Natural killer cell (primary cell): ENCODE data around the gene EIF2AK2. TPM values are rescaled to one million over a fixed set of nuclear protein-coding genes. Genes with fewer than 3 reads are reported as not detected.

Source experiments
- ATAC-seq, 3 donors: fragments of 150-1000 bp in 2 of 3; fragments of 200-7000 bp in 1 of 3; cut with Tn5 transposase; 1 replicate in 1 of 3; 2 replicates in 2 of 3; pipeline ENCODE4 v1.10.0; 2021; ENCODE audit warnings: mild to moderate bottlenecking in 2 of 3, moderate library complexity in 2 of 3
- DNase-seq, 2 donors: peaks; one replicate each; pipeline versions ENCODE4 v3.0.0 to v3.0.0-alpha.2; 2013 to 2021; ENCODE audit warnings: mixed read lengths in 1 of 2
- H3K27ac ChIP-seq: one replicate; pipeline ENCODE4 v1.5.1; 2013; ENCODE audit warnings: mild to moderate bottlenecking, low read length
- H3K27me3 ChIP-seq: one replicate; pipeline ENCODE4 v1.6.1; 2013; ENCODE audit warnings: low read length; ENCODE audit not compliant: control insufficient read depth, insufficient read depth
- H3K36me3 ChIP-seq: one replicate; pipeline ENCODE4 v1.6.1; 2013; ENCODE audit warnings: low read length; ENCODE audit not compliant: control insufficient read depth, insufficient read depth
- H3K4me1 ChIP-seq: one replicate; pipeline ENCODE4 v1.6.1; 2013; ENCODE audit warnings: low read length; ENCODE audit not compliant: control insufficient read depth, insufficient read depth
- H3K4me3 ChIP-seq: one replicate; pipeline ENCODE4 v1.5.1; 2013; ENCODE audit warnings: low read length
- H3K9me3 ChIP-seq: one replicate; pipeline ENCODE4 v1.6.1; 2013; ENCODE audit warnings: low read length; ENCODE audit not compliant: control insufficient read depth, insufficient read depth
- H3K27ac Mint-ChIP-seq, 2 donors: one replicate each; pipeline ENCODE4 v1.8.0; 2022; ENCODE audit warnings: mild to moderate bottlenecking in 2 of 2, mixed read lengths in 2 of 2, moderate library complexity in 1 of 2
- H3K27me3 Mint-ChIP-seq, 2 donors: one replicate each; pipeline ENCODE4 v1.8.0; 2022; ENCODE audit warnings: low read depth in 2 of 2, mixed read lengths in 2 of 2
- H3K36me3 Mint-ChIP-seq: one replicate; pipeline ENCODE4 v1.8.0; 2022; ENCODE audit warnings: mixed read lengths
- H3K4me1 Mint-ChIP-seq, 2 donors: one replicate each; pipeline ENCODE4 v1.8.0; 2022; ENCODE audit warnings: mixed read lengths in 2 of 2
- H3K4me3 Mint-ChIP-seq: one replicate; pipeline ENCODE4 v1.8.0; 2022; ENCODE audit warnings: mild to moderate bottlenecking, moderate library complexity, mixed read lengths
- H3K9me3 Mint-ChIP-seq, 2 donors: one replicate each; pipeline ENCODE4 v1.8.0; 2022; ENCODE audit warnings: mixed read lengths in 2 of 2
- CTCF ChIP-seq: fragments of 200-600 bp; IDR thresholded peaks from one replicate; pipeline ENCODE4 v1.8.0; 2022; ENCODE audit warnings: antibody characterized with exemption
- WGBS: methylation state at CpG from one replicate; pipeline ENCODE4 v1.1.7; 2013; ENCODE audit warnings: missing lambda C conversion rate; ENCODE audit not compliant: insufficient coverage; 5-methylcytosine and 5-hydroxymethylcytosine counted together
- intact Hi-C: fragments of 100-400 bp; cut with micrococcal nuclease; formaldehyde crosslinking; loops from one replicate; pipeline ENCODE4 v1.14.2; 2022
- total RNA-seq, 4 donors: library from RNA; stranded (reverse); fragments of 120-200 nt in 1 of 4; gene quantifications; one replicate each; pipeline versions ENCODE4 v1.2.3 to v1.2.4, GENCODE V29; 2013 to 2022

The EIF2AK2 gene
- total RNA-seq, 3 donors from 2014 or later (not counting 1 experiment from before 2014, with no cell fraction given), result 29.9 to 47.3 (median 43.9) TPM

GRCh38 chr2:37125416-37125815 lies 31.4 kb downstream of the EIF2AK2 start:
- Histone ChIP-seq H3K9me3 (no peaks in the 10 kb centered on the region), H3K4me3 (no peak overlapping the region), H3K27ac (no peak overlapping the region), H3K36me3 (peaks cover 24% of the 10 kb centered on the region), H3K27me3 (no peaks in the 10 kb centered on the region), H3K4me1 (no peaks in the 10 kb centered on the region)
- H3K4me1 Mint-ChIP-seq, result peaks cover 7 to 8% of the 10 kb centered on the region in 2 donors
- peaks cover 2% of the 10 kb centered on the region for H3K36me3 Mint-ChIP-seq
- WGBS, result 100% methylated on average over 2 of the region's 2 CpGs
- DNase-seq (no peak), ATAC-seq (no peak)
- intact Hi-C loops, result no loop called here
- no peaks in the 10 kb centered on the region for H3K9me3 Mint-ChIP-seq
- H3K4me3 Mint-ChIP-seq, result no peak overlapping the region
- no peak for TF ChIP-seq CTCF
- no peak overlapping the region for H3K27ac Mint-ChIP-seq
- H3K27me3 Mint-ChIP-seq, result no peaks in the 10 kb centered on the region

- Mint-ChIP-seq H3K9me3 (no peaks in the 10 kb centered on the region), H3K4me1 (peaks cover 8 to 12% of the 10 kb centered on the region in 2 donors), H3K27ac (no peak overlapping the region), H3K4me3 (no peak overlapping the region), H3K36me3 (no peaks in the 10 kb centered on the region), H3K27me3 (no peaks in the 10 kb centered on the region)
- H3K27me3 ChIP-seq, result no peaks in the 10 kb centered on the region
- no peak for TF ChIP-seq CTCF
- no peaks in the 10 kb centered on the region for H3K4me1 ChIP-seq
- H3K4me3 ChIP-seq, result no peak overlapping the region
- intact Hi-C loops, result no loop called here
- H3K36me3 ChIP-seq, result peaks cover 27% of the 10 kb centered on the region
- no peaks in the 10 kb centered on the region for H3K9me3 ChIP-seq
- WGBS, result 97% methylated on average over 5 of the region's 5 CpGs
- DNase-seq (no peak), ATAC-seq (no peak)
- H3K27ac ChIP-seq, result no peak overlapping the region
Measured at GRCh38 chr2:37119157-37119556, 37.6 kb downstream of the EIF2AK2 start.

GRCh38 chr2:37117566-37117965 lies 39.2 kb downstream of the EIF2AK2 start:
- H3K36me3 Mint-ChIP-seq, result no peaks in the 10 kb centered on the region
- no peak for ATAC-seq
- H3K4me1 Mint-ChIP-seq, result peaks cover 8 to 12% of the 10 kb centered on the region in 2 donors
- Histone ChIP-seq H3K9me3 (no peaks in the 10 kb centered on the region), H3K27me3 (no peaks in the 10 kb centered on the region), H3K4me3 (no peak overlapping the region), H3K4me1 (no peaks in the 10 kb centered on the region), H3K27ac (no peak overlapping the region), H3K36me3 (peaks cover 34% of the 10 kb centered on the region)
- WGBS, result no CpG with 5 or more reads among the region's 1 CpG
- no peak for TF ChIP-seq CTCF
- no peak overlapping the region for H3K27ac Mint-ChIP-seq
- no peak overlapping the region for H3K4me3 Mint-ChIP-seq
- H3K27me3 Mint-ChIP-seq, result no peaks in the 10 kb centered on the region
- no peaks in the 10 kb centered on the region for H3K9me3 Mint-ChIP-seq
- DNase-seq, result no peak
- intact Hi-C loops, result no loop called here

- no peaks in the 10 kb centered on the region for H3K36me3 Mint-ChIP-seq
- Histone ChIP-seq H3K27me3 (no peaks in the 10 kb centered on the region), H3K4me1 (no peaks in the 10 kb centered on the region), H3K36me3 (peaks cover 43% of the 10 kb centered on the region), H3K27ac (no peak overlapping the region), H3K4me3 (no peak overlapping the region), H3K9me3 (no peaks in the 10 kb centered on the region)
- WGBS, result 73% methylated on average over 2 of the region's 2 CpGs
- no peak overlapping the region for H3K4me3 Mint-ChIP-seq
- H3K9me3 Mint-ChIP-seq, result no peaks in the 10 kb centered on the region
- no peak overlapping the region for H3K27ac Mint-ChIP-seq
- no peaks in the 10 kb centered on the region for H3K27me3 Mint-ChIP-seq
- DNase-seq (no peak), ATAC-seq (no peak)
- no peak for TF ChIP-seq CTCF
- peaks cover 8% of the 10 kb centered on the region in 2 donors for H3K4me1 Mint-ChIP-seq
- intact Hi-C loops, result no loop called here
Measured at GRCh38 chr2:37111958-37112357, 44.8 kb downstream of the EIF2AK2 start.
